Osteocyte (in vitro differentiated cells): ENCODE data around the gene IL1RAPL2. TPM values are rescaled to one million over a fixed set of nuclear protein-coding genes. Genes with fewer than 3 reads are reported as not detected.

Source experiments
- DNase-seq: peaks from one replicate; pipeline ENCODE4 v3.0.0; 2021; ENCODE audit warnings: mixed read lengths; ENCODE audit not compliant: unreplicated experiment; ENCODE audit errors: extremely low spot score
- H3K27ac Mint-ChIP-seq: one replicate; pipeline ENCODE4 v1.8.0; 2021; ENCODE audit warnings: mild to moderate bottlenecking, mixed read lengths; ENCODE audit not compliant: unreplicated experiment
- H3K27me3 Mint-ChIP-seq: one replicate; pipeline ENCODE4 v1.8.0; 2021; ENCODE audit warnings: mixed read lengths; ENCODE audit not compliant: unreplicated experiment
- H3K36me3 Mint-ChIP-seq: one replicate; pipeline ENCODE4 v1.8.0; 2021; ENCODE audit warnings: mixed read lengths; ENCODE audit not compliant: unreplicated experiment
- H3K4me1 Mint-ChIP-seq: one replicate; pipeline ENCODE4 v1.8.0; 2021; ENCODE audit warnings: mixed read lengths; ENCODE audit not compliant: unreplicated experiment
- H3K4me3 Mint-ChIP-seq: one replicate; pipeline ENCODE4 v1.8.0; 2021; ENCODE audit warnings: mild to moderate bottlenecking, moderate library complexity, mixed read lengths; ENCODE audit not compliant: unreplicated experiment
- H3K9me3 Mint-ChIP-seq: one replicate; pipeline ENCODE4 v1.8.0; 2021; ENCODE audit warnings: mixed read lengths; ENCODE audit not compliant: unreplicated experiment
- total RNA-seq: library from RNA; stranded (reverse); gene quantifications from 2 replicates; pipeline ENCODE4 v1.2.1, GENCODE V29; 2021
- TF ChIP-seq, protein P1 (sequence below): fragments of 200-600 bp; sonication (generic); IDR thresholded peaks from 2 replicates; pipeline ENCODE4 v1.5.0; 2021; ENCODE audit warnings: antibody characterized with exemption, mild to moderate bottlenecking, moderate library complexity

IL1RAPL2 gene
- total RNA-seq, 1 donor from 2014 or later = not detected

DNA sequence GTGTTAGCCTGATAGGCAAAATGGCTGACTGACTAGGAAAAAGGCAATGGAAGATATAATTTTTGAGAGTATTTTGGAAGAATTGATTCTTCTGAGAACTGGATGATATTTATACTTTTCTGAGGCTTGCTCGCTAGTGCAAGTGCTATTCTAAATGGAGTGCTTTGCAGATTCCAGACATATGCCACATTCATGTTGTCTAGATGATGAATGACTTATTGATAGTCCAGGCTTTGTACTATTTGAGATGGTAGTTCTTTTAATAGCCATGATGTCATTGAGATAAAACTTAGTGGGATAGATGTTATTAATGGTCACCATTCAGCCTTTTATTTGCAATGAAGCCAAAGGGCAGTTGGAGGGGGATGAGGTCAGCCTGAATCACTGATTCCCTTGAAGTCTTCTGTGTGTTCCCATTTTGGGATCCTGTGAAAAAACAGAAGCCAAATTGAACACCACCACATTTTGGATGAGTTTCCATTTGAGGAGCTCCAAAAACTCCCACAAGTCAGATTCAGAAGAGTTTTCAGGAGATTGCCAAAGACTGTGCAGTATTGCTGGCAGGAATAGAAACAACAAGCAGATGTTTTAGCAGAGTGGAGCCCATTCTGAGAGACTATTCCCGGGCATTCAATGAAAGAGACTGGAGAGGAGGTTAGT, 184.1 kb downstream of the IL1RAPL2 start:
- H3K9me3 Mint-ChIP-seq = no peaks in the 10 kb centered on the region
- H3K4me3 Mint-ChIP-seq = no peak overlapping the region
- no peak overlapping the region for H3K27ac Mint-ChIP-seq
- TF ChIP-seq, protein P1, sequence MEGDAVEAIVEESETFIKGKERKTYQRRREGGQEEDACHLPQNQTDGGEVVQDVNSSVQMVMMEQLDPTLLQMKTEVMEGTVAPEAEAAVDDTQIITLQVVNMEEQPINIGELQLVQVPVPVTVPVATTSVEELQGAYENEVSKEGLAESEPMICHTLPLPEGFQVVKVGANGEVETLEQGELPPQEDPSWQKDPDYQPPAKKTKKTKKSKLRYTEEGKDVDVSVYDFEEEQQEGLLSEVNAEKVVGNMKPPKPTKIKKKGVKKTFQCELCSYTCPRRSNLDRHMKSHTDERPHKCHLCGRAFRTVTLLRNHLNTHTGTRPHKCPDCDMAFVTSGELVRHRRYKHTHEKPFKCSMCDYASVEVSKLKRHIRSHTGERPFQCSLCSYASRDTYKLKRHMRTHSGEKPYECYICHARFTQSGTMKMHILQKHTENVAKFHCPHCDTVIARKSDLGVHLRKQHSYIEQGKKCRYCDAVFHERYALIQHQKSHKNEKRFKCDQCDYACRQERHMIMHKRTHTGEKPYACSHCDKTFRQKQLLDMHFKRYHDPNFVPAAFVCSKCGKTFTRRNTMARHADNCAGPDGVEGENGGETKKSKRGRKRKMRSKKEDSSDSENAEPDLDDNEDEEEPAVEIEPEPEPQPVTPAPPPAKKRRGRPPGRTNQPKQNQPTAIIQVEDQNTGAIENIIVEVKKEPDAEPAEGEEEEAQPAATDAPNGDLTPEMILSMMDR = no peak
- DNase-seq = no peak
- H3K36me3 Mint-ChIP-seq = no peaks in the 10 kb centered on the region
- no peaks in the 10 kb centered on the region for H3K4me1 Mint-ChIP-seq
- H3K27me3 Mint-ChIP-seq = no peaks in the 10 kb centered on the region

DNA sequence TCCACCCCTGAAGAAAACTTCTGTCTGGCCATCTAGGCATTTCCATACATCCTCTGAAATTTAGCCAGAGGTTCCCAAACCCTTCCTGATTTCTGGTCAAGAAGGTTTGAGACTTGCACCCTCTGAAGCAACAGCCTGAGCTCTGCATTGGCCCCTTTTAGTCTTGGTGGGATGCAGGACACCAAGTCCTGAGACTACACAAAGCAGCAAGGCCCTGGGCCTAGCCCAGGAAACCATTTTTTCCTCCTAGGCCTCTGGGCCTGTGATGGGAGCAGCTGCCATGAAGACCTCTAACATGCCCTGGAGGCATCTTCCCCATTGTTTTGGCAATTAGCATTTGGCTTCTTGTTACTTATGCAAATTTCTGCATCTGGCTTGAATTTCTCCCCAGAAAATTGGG, 196.6 kb downstream of the IL1RAPL2 start:
- TF ChIP-seq, protein P1 = no peak
- Mint-ChIP-seq H3K4me3 (no peak overlapping the region), H3K9me3 (peaks cover 32% of the 10 kb centered on the region), H3K36me3 (no peaks in the 10 kb centered on the region), H3K4me1 (no peaks in the 10 kb centered on the region), H3K27ac (no peak overlapping the region), H3K27me3 (no peaks in the 10 kb centered on the region)
- no peak for DNase-seq

- Mint-ChIP-seq H3K36me3 (no peaks in the 10 kb centered on the region), H3K27me3 (no peaks in the 10 kb centered on the region), H3K4me3 (no peak overlapping the region), H3K9me3 (no peaks in the 10 kb centered on the region), H3K27ac (no peak overlapping the region), H3K4me1 (no peaks in the 10 kb centered on the region)
- TF ChIP-seq, protein P1 = no peak
- DNase-seq = no peak
Measured at GRCh38 chrX:104789784-104790183, 223.8 kb downstream of the IL1RAPL2 start.

DNA sequence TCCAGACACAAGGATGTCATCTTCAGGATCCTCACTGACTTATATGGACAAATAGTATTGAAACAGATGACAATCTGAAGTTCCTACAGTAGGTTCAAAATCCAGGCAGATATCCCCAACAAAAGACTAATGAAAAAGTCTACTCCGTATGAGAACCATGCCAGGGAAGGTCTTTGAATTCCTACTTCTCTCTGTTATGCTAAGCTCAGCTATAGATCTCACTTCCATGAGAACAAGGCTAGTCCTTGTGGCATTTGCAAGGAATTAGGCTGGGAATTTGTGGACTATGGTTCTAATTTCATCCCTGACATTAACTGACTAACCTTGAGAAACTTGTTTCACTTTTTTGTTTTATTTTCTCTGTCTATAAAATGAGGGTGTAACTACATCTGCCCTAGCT, 229.8 kb downstream of the IL1RAPL2 start:
- H3K27me3 Mint-ChIP-seq = no peaks in the 10 kb centered on the region
- DNase-seq = no peak
- TF ChIP-seq, protein P1 = no peak
- H3K9me3 Mint-ChIP-seq = no peaks in the 10 kb centered on the region
- H3K4me1 Mint-ChIP-seq = no peaks in the 10 kb centered on the region
- no peak overlapping the region for H3K4me3 Mint-ChIP-seq
- no peaks in the 10 kb centered on the region for H3K36me3 Mint-ChIP-seq
- no peak overlapping the region for H3K27ac Mint-ChIP-seq

GRCh38 chrX:104803219-104803618, 237.2 kb downstream of the IL1RAPL2 start:
- TF ChIP-seq, protein P1 = no peak
- H3K27me3 Mint-ChIP-seq = peaks cover 3% of the 10 kb centered on the region
- H3K9me3 Mint-ChIP-seq = no peaks in the 10 kb centered on the region
- no peak for DNase-seq
- no peaks in the 10 kb centered on the region for H3K4me1 Mint-ChIP-seq
- H3K4me3 Mint-ChIP-seq = no peak overlapping the region
- H3K36me3 Mint-ChIP-seq = no peaks in the 10 kb centered on the region
- no peak overlapping the region for H3K27ac Mint-ChIP-seq
